GM12865 (cell line): Measurements from ENCODE around the gene MDN1.
A peak's percentile ranks its signal among the peaks of the same experiment; 100 is the strongest.

ENCODE experiments used
- DNase-seq: peaks from one replicate; pipeline ENCODE4 v3.0.0; 2010; ENCODE audit warnings: low read depth
- H3K4me3 ChIP-seq: 2 replicates; pipeline ENCODE4 v1.5.1; 2011; ENCODE audit warnings: mild to moderate bottlenecking, low read depth, low read length, control low read depth
- TF ChIP-seq, protein P1 (sequence below): IDR thresholded peaks from 2 replicates; pipeline ENCODE4 v1.5.1; 2011; ENCODE audit warnings: low read length, control low read depth, low read depth, inconsistent platforms; ENCODE audit not compliant: insufficient read depth; ENCODE audit errors: missing control alignments

MDN1 gene

DNA sequence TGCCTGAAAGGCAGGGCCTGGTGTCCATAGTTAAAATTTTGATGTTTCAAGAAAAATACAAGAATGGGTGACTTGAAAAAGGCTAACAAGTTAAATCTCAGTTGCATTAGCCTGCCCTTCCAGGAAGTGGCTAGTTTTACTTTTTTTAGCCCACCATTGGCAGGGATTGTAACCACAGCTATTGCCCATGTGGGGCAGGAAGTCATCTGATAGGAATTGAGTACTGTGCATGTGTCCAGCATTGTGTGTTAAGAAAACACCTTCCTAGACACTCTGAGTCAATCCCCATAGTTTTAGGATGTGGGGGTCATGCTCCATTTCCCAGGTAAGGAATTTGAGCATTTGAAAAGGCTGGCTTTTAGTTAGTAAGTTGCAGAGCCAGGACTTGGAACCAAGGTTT is 207.9 kb downstream of the MDN1 start:
- DNase-seq = no peak
- H3K4me3 ChIP-seq = no peak overlapping the region
- TF ChIP-seq, protein P1, sequence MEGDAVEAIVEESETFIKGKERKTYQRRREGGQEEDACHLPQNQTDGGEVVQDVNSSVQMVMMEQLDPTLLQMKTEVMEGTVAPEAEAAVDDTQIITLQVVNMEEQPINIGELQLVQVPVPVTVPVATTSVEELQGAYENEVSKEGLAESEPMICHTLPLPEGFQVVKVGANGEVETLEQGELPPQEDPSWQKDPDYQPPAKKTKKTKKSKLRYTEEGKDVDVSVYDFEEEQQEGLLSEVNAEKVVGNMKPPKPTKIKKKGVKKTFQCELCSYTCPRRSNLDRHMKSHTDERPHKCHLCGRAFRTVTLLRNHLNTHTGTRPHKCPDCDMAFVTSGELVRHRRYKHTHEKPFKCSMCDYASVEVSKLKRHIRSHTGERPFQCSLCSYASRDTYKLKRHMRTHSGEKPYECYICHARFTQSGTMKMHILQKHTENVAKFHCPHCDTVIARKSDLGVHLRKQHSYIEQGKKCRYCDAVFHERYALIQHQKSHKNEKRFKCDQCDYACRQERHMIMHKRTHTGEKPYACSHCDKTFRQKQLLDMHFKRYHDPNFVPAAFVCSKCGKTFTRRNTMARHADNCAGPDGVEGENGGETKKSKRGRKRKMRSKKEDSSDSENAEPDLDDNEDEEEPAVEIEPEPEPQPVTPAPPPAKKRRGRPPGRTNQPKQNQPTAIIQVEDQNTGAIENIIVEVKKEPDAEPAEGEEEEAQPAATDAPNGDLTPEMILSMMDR = no peak

DNA sequence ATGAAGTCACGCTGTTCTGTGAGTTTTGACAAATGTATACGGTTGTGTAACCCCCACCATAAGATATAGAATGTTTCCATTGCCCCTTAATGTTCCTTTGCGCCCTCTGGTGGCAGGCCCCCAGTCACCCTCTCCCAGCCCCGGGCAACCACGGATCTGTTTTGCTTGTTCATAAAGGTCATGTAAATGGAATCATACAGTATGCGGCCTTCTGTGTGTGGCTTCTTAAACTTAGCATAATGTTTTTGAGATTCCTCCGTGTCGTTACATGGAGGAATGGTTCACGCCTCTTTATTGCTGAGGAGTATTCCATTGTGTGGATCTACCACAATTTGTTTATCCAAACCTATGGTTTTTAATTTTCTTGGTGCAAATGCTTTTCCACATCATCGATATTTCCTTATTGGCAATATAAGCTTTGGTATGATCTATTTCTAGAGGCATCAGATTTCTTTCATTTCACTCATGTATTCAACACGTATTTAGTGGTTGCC is 209.4 kb downstream of the MDN1 start:
- TF ChIP-seq, protein P1 = peak; percentile 91
- no peak overlapping the region for H3K4me3 ChIP-seq
- DNase-seq = peak; percentile 76

DNA sequence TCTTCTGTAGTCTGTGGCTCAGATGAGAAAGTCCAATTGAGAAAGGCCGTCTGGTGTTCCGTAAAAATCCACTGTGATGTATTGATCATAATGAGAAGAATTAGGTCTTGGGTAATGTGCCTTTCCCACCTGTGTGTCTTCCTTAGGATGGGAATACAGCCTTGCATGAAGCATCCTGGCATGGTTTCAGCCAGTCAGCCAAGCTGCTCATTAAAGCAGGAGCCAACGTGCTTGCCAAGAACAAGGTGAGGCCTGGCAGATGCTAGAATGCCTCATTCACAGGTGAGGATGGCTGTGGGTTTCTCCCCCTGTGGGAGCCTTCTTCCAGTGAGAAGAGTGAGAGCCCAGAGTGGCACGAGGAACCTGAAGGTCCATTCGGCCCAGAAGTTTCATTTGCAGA is 213.7 kb downstream of the MDN1 start:
- no peak for DNase-seq
- TF ChIP-seq, protein P1 = no peak
- H3K4me3 ChIP-seq = no peak overlapping the region

DNA sequence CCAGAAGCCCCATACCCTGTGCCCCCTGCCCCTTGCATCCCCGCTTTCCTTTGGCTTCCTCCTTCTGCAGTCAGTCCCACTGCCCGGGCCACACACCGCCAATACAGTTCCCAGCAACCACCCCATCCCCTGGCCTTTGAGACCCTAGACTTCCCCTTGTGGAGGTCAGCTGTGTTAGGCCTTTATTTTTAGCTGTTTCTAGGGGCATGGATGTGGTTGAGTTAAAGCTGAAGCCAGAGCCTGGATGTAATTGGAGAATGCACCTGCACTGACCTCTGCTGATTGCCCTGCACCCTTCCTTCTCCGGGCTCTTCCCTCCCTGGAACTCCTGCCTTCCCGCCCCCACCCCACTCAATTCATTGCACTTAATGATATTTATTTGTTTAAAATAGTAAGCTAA is 214.9 kb downstream of the MDN1 start:
- DNase-seq = no peak
- TF ChIP-seq, protein P1 = no peak

DNA sequence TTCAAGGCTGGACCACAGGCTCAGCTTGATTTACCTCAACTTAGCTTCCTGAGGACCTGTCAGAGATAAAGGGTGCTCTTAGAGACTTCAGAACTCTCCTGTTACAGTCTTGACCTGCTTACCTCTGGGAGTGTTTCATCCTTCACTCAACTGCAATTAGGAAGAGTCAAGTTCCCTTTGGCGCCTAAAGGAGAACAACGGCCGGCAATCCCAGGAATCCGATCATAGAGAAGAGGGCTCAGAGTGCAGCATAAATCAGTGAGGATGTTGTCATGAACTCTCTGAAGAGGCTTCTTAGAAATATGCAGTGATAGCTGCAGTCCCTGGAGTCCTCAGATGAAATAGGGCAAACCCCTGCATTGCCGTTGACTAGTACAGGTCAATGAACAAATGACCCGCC is 217.4 kb downstream of the MDN1 start:
- H3K4me3 ChIP-seq = no peak overlapping the region
- no peak for DNase-seq
- TF ChIP-seq, protein P1 = no peak

More for the DNA sequence above, 214.9 kb downstream of the MDN1 start:
- H3K4me3 ChIP-seq = no peak overlapping the region

DNA sequence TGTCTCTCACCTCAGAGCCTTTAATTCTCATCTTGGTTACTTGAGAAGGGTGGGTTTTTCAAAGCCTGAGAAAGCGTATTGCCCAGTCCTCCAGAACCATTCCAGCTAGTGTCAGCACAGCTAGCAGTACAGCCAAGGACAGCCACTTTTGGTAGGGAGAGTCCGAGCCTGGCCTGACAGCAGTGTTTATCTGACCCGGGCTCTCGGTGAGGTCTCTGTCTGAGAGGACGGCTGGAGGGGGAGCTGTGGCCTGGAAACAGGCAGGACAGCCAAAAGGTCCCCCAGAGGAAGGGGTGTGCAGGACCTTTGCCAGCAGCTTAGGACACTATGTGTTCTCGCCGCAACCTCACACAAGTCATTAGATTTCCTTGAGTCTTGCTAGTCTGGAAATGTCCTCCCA is 219.9 kb downstream of the MDN1 start:
- DNase-seq = no peak
- H3K4me3 ChIP-seq = no peak overlapping the region

DNA sequence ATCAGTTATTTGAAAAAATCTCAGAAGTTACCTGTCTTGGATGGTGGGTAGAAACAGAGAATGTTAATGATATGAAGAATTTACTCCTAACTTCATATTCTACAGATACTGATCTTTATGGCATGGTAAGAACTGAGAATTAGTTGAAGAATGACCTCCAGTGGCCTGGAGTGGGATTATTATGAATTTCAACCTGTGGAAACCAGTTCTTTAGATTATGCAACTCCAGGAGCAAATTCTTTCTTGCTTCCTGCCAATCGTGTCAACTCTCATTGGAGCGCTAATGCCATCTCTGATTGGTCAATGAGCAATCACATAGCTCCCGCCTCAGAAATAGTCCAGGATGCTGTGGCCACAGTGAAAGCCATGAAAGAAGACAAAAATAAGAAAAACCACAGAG is 221.6 kb downstream of the MDN1 start:
- H3K4me3 ChIP-seq = no peak overlapping the region
- DNase-seq = no peak
- TF ChIP-seq, protein P1 = no peak

More for the DNA sequence above, 219.9 kb downstream of the MDN1 start:
- TF ChIP-seq, protein P1 = no peak
